GM12874 (cell line): ENCODE measurements around the gene NTSR1.

Experiments used
- CTCF ChIP-seq: IDR thresholded peaks from 2 replicates; pipeline ENCODE4 v1.5.1; 2011; ENCODE audit warnings: low read depth, mild to moderate bottlenecking, control low read depth, low read length, moderate library complexity; ENCODE audit not compliant: insufficient read depth

NTSR1 gene

GRCh38 chr20:62765432-62766070, 56.9 kb downstream of the NTSR1 start:
- TF ChIP-seq CTCF = no peak

- TF ChIP-seq CTCF = no peak
These were observed 57.4 kb downstream of the NTSR1 start for GRCh38 chr20:62766071-62766450.

GRCh38 chr20:62766716-62767115, 58.1 kb downstream of the NTSR1 start:
- no peak for TF ChIP-seq CTCF

GRCh38 chr20:62768234-62768546, 59.6 kb downstream of the NTSR1 start:
- TF ChIP-seq CTCF = no peak

GRCh38 chr20:62768551-62769287, 60.1 kb downstream of the NTSR1 start:
- no peak for TF ChIP-seq CTCF

GRCh38 chr20:62769346-62770071, 60.9 kb downstream of the NTSR1 start:
- TF ChIP-seq CTCF = no peak

GRCh38 chr20:62770111-62770910, 61.7 kb downstream of the NTSR1 start:
- TF ChIP-seq CTCF = no peak
